Measurements from ENCODE around the gene CWH43.
"Not testable (repeated sequence)": the region's sequence is repeated elsewhere in the genome, so short reads cannot be mapped to it uniquely, and the experiment has no call there.

DNA sequence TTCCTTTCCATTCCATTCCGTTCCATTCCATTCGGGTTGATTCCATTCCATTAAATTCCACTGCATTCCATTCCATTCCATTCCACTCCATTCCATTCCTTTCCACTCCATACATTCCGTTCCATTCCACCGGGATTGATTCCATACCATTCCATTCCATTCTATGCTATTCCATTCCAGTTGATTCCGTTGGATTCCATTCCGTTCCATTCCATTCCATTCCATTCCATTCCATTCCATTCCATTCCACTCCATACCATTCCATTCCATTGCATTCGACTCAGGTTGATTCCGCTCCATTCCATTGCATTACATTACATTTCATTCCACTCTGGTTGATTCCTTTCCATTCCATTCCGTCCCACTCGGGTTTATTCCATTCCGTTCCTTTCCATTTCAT is 110.1 kb downstream of the CWH43 start:
- TF ChIP-seq CTCF (conservative IDR thresholded peaks at IDR 0.05; ENCODE audit: low read depth, low read length); EZH2phosphoT487 (IDR thresholded peaks at IDR 0.05; ENCODE audit: borderline replicate concordance, low read length); EZH2 (IDR thresholded peaks at IDR 0.05; ENCODE audit: low read length, unreplicated experiment): not testable (repeated sequence)

Data from PC-3 (cell line).